Right hindlimb (tissue), 1 donor: ENCODE data around the gene DPH7.
"Not testable (repeated sequence)": the region's sequence is repeated elsewhere in the genome, so short reads cannot be mapped to it uniquely, and the experiment has no call there.

Experiments
- DNase-seq: peaks from one replicate; pipeline ENCODE4 v3.0.0-alpha.2; 2018

The DPH7 gene

GRCh38 chr9:137578518-137579258, at the start of gene DPH7:
DPH7 (minus strand) TSS chr9:137578925; CDS start chr9:137578777, 148 bp downstream.
- DNase-seq: peak; percentile 95

DNA sequence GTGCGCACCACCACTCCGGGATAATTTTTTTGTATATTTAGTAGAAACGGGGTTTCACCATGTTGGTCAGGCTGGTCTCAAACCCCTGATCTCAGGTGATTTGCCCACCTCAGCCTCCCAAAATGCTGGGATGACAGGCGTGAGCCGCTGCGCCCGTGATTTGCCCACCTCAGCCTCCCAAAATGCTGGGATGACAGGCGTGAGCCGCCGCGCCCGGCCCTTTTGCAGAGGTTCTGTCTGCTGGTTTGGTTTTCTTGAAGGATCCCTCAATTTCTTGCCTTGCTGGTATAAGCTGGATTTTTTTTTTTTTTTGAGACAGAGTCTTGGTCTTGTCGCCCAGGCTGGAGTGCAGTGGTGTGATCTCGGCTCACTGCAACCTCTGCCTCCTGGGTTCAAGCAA, 48.7 kb upstream of the DPH7 start:
- DNase-seq: not testable (repeated sequence)

DNA sequence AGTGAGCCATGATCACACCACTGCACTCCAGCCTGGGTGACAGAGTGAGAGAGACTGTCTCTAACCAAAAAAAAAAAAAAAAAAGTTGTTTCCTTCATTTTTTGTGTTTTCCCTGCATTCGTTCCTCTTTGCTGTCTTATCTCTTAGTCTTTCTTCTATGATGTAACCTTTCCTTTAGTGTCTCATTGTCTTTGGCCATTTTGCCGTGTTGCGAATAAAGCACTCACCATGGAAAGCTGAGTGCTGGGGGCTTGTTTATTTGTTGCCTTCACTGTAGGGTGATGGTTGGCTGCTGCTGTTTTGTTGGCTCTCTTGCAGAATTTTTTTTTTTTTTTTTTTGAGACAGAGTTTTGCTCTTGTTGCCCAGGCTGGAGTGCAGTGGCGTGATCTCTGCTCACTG, 47.7 kb upstream of the DPH7 start:
- DNase-seq: no peak

DNA sequence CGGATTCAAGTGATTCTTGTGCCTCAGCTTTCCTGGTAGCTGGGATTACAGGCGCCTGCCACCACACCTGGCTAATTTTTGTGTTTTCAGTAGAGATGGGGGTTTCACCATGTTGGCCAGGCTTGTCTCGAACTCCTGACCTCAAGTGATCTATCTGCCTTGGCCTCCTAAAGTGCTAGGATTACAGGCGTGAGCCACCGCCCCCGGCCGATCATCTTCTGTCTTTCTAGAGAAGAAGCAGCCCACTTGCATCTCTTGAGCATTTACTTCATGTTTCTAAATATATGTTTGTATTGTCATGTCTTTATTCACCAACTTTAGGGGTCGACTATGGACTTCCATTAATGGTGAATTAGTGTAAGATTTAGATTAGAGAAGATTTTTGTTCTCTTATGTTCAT, 43.5 kb upstream of the DPH7 start:
- not testable (repeated sequence) for DNase-seq

DNA sequence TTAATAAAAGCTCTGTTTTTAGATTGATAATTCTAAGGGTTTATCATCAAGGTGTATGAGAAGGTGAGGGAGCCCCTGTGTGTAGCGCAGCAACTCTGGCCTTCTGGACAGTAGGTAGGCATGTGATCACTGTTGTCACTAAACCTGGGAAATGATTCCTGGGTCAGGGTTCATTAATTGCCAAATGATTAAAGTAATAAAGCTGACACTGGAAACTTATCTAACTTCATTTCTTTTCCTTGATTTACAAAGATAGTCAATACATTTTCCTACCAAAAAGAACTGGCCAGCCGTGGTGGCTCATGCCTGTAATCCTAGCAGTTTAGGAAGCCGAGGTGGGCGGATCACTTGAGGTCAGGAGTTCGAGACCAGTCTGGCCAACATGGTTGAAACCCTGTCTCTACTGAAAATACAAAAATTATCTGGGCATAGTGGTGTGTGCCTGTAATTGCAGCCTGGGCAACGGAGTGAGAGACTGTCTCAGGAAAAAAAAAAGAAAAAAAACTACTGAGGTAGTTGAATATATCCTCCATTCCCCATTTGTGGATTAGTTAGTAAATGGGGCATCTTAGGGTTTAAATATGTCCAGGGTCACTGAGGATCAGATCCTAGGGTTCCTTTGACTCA, 42.5 kb upstream of the DPH7 start:
- no peak for DNase-seq

DNA sequence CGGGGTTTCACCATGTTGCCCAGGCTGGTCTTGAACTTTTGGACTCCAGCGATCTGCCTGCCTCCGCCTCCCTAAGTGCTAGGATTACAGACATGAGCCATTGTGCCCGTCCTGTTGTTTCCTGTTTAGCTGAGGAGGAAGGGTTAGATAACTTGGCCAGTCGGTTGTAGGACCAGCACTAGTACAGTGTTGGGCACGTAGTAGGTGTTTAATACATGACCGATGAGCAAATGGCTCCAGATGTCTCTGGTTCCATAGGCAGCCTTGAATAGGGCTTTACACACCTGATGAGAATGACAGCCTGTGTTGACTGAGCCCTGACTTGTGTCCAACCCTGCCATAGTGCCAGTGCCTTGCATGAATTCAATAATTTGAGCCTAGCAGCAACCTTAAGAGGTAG, 41.9 kb upstream of the DPH7 start:
- no peak for DNase-seq

DNA sequence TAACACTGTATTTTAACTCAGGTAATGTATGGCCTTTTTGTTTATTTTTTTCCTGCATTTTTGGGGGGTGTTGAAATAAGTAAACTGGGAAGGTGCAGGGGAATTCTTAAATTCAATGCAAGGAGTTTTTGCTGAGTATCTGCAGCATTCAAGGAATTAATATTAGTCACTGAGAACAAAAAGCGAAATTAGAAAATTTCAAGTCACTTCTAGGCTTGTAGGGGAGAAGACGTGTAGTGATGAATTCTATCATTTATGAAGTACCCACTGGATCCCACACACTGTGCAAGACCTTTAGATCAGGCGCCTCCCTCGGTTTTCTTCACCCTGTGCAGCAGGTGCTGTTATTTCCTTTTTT, 41.3 kb upstream of the DPH7 start:
- DNase-seq: no peak

DNA sequence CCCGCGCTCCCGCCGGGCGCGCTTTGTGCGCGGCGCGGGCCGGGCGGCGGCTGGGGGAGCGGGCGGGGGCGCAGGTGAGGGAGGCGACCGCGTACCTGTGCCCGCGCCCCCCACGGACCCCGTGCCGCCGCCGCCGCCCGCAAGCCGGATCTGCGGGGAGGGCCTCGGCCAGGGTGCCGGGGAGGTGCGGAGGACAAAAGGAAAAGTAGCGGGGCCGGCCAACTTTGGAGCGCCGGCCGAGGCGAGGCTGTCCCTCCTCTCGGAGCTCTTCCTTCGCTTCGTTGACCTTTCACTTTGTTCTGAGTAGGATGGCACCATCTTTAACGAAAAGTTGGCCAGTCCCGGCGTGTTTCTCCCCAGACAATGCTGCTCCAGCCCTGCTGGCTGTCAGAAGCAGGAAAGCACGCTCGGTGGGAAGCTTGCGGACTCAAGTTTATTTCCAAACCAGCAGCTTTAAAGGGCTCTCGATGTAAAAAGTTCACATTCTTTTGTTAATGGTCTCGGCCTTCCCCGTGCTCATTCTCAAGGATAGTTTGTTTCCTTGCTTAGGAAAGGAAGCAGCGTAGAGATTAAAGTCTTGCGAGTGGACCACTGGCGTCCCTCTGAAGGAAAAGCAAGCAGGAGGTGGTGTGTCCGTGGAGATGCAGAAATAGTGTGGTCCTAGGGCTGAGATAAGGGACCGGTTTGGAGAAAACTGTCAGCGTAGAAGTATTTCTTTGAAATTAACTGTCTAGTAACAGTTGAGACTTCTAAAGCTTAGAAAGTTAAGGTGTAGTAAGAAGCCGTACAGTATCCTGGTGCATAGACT, 40.7 kb upstream of the DPH7 start:
- no peak for DNase-seq

- peak; percentile 92 for DNase-seq
These were observed 39.7 kb upstream of the DPH7 start, which contains the start of gene EHMT1 for GRCh38 chr9:137618105-137619067. EHMT1 (plus strand) TSS chr9:137619005; CDS start chr9:137619029, 24 bp downstream.

GRCh38 chr9:137615387-137615871, 36.7 kb upstream of the DPH7 start:
- no peak for DNase-seq

DNA sequence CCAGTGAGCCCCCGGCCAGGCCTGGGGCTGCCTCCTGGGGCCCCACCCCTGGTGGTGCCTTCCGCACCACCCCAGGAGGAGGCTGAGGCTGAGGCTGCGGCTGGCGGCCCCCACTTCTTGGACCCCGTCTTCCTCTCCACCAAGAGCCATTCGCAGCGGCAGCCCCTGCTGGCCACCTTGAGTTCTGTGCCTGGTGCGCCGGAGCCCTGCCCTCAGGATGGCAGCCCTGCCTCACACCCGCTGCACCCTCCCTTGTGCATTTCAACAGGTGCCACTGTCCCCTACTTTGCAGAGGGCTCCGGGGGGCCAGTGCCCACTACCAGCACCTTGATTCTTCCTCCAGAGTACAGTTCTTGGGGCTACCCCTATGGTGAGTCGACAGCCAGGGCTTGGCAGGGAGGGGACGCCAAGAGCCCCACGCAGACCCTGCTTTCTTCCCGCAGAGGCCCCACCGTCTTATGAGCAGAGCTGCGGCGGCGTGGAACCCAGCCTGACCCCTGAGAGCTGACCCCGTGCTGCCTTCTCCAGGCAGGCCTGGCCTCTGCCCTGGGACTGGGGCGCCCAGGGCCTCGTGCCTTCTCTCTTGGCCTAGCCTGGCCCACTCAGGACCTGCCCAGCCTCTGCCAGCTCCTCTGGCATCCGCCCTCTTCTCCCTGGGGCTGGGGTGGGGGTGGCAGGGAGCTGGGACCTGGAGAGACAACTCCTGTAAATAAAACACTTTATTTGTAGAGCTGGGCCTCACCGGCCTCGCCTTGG, 36.1 kb upstream of the DPH7 start:
- DNase-seq: no peak

DNA sequence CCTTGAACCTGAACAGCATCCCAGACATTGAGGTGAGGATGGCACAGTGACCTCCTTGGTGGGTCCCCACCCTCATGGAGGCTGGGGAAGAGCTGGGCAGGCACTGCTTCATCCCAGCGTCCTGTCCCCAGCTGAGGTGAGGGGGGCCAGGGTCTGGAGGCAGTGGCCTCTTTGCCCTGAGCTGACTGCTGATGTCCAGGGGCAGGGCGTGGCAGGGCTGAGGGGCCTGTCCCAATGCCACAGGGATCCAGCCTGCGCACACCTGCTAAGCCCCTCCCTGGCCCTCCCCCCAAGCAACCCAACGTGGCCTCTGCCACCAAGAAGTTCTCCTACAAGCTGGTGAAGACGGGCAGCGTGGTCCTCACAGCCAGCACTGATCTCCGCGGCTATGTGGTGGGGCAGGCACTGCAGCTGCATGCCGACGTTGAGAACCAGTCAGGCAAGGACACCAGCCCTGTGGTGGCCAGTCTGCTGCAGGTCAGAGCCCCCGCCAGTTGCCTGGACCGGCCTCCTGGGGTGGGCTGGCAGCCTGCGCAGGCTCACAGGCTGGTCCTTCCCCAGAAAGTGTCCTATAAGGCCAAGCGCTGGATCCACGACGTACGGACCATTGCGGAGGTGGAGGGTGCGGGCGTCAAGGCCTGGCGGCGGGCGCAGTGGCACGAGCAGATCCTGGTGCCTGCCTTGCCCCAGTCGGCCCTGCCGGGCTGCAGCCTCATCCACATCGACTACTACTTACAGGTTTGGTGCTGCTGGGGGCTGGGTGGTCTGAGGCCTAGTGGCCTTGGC, 35.2 kb upstream of the DPH7 start:
- no peak for DNase-seq

DNA sequence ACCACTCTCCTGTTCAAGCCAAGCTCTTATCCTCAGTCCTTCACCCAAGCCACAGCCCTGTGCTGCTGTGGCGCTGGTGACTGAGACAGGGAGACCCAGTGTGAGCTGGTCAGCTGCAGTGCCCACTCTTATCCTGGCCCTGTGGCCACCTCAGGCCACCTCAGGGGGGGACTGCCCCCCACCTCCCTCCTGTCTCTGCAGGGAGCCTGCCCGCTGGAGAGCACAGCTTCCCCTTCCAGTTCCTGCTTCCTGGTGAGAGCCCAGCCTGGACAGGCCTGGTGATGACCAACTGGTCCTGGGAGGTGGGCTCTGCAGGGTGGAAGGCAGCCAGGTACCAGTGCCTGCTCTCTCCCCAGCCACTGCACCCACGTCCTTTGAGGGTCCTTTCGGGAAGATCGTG, 34.5 kb upstream of the DPH7 start:
- DNase-seq: no peak

GRCh38 chr9:137612741-137613142, 34.0 kb upstream of the DPH7 start:
- DNase-seq: no peak

DNA sequence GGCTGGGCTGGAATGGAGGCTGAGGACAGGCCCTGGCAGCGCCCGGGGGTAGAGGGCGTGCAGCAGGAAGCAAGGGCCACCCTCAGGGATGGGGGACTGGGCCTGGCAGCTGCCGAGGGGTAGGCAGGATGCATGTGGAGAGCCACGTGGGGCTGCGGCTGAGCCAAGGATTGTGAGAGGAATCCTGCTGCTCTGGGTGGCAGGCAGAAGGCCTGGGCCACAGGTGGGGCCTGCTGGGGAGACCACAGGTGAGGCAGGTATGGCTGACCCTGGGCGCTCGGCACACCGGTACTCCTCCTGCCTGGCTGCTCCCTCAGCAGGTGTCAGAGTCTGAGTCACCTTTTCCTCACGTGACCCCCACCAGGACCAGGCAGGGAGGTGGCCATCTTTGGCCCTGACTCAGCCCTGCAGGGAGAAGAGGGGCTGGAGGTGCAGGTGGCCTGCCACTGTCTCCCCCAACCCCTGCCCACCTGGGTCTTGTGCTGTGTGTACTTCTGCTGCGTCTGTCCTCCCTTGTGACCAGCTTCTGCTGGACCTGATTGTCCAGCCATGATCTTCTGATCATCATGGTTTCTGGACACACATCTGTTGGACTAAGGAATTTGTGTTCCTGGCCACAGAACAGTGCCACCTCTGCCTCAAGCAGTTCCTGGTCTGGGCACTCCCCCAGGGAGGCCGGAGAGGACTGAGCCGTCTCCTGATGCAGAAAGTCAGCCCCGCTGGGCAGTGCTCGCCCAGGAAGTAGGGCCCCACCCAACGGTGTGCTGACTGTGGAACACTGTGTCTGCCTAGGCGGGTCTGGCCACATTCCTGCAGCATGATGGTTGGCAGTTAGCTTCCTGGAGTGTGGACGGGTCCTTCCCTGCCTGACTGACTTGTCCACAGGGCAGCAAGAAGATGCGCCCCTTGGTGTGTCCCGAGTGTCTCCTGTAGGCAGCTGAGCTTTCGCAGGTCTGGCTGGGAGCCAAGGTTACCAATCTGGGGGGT, 33.2 kb upstream of the DPH7 start:
- no peak for DNase-seq

- no peak for DNase-seq
These were observed 32.2 kb upstream of the DPH7 start for GRCh38 chr9:137610944-137611343.

DNA sequence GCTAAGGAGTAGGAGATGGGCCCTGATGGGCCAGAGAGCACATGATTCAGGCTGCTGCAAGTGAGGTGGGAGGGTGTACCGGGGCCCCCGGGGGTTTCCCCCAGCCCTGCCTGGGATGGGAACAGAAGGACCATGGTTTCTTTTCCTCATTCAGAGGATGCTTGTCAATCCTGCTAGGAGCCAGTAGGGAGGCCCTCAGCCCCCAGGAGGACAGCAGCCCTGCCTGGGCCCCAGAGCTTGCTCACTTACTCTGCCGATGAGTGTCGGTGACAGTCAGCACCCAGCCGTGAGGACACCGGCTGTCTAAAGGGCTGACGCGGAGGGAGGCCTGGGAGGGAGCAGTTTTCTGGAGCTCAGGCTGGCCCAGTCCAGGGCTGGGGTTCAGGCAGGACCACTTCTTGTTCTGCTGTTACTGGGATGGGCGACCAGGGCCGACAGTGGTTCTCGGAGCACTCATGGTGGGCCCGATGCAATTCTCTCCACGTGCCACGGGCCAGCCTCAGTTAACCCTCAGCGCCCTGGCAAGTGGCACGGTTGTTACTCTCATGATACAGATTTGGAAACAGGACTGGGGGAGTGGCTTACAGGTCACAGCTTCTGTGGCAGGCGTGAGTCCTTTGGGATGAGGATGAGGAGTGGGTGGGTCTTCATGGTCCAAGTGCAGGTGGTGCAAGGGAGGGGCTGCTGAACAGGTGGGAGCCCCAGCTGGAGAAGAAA, 28.6 kb upstream of the DPH7 start:
- DNase-seq: no peak

DNA sequence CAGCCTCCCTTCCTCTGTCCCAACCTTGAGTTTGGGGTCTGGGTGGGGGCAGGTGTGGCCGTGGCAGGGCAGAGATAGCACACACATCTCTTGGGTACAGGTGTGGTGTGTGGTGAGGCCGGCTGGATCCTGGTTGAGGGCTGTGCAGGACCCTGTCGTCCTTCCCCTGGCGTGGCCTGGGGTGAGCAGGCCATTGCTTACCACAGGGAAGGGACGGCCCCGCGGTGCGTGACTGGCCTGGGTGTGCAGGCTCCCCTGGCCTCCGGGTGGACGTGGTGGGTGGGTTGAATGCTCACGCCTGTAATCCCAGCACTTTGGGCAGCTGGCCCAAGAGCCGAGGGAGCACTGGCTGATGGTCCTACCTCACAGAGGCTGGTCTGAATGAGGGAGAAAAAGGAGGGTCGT, 28.0 kb upstream of the DPH7 start:
- no peak for DNase-seq
